ENCODE results near the gene UGT2B10.

GRCh38 chr4:68864438-68865187, 48.8 kb downstream of the UGT2B10 start:
- TF ChIP-seq POLR2A (conservative IDR thresholded peaks at IDR 0.05), result no peak
- TF ChIP-seq GATAD2B (IDR thresholded peaks at IDR 0.05; ENCODE audit: borderline replicate concordance), result no peak
- TF ChIP-seq, protein P1, sequence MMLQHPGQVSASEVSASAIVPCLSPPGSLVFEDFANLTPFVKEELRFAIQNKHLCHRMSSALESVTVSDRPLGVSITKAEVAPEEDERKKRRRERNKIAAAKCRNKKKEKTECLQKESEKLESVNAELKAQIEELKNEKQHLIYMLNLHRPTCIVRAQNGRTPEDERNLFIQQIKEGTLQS (IDR thresholded peaks at IDR 0.05), result peak; percentile 23; the same call in 1 of the 2 replicates
- TF ChIP-seq, protein P1 (CRISPR knock-in tag; conservative IDR thresholded peaks at IDR 0.05), result no peak
